ENCODE data around the gene ZDHHC12.

DNA sequence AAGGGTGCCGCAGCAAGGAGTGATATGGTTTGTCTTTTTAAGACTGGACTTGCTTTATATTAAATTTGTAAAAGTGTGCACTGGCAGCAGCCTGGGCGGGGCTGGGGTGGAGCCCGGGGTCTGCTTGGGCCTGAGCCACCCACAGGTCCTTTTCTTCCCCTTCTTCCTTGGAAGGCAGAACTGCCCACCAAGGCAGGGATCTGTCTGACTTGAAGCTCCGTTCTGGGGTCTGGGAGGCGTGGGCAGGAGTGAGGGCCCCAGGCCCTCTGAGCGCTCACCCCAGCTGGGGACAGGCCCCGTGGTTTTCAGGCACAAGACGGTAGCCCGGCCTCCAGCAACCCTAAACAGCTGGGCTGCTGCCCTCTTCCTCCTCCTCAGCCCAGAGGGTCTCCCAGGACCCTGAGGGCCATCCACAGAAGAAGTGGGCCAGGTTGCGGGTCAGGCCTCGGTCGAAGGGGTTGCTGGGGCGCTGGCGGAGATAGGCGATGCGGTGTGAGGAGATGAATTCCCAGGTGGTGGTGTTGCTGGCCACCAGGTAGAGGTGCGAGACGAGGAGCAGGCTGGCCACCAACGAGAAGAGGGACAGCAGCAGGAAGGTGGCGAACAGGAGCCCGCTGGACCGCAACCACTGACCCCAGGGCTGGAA is 3.0 kb downstream of the ZDHHC12 start:
- TF ChIP-seq, protein P1, sequence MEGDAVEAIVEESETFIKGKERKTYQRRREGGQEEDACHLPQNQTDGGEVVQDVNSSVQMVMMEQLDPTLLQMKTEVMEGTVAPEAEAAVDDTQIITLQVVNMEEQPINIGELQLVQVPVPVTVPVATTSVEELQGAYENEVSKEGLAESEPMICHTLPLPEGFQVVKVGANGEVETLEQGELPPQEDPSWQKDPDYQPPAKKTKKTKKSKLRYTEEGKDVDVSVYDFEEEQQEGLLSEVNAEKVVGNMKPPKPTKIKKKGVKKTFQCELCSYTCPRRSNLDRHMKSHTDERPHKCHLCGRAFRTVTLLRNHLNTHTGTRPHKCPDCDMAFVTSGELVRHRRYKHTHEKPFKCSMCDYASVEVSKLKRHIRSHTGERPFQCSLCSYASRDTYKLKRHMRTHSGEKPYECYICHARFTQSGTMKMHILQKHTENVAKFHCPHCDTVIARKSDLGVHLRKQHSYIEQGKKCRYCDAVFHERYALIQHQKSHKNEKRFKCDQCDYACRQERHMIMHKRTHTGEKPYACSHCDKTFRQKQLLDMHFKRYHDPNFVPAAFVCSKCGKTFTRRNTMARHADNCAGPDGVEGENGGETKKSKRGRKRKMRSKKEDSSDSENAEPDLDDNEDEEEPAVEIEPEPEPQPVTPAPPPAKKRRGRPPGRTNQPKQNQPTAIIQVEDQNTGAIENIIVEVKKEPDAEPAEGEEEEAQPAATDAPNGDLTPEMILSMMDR (IDR thresholded peaks at IDR 0.05) = no peak
- no peak for TF ChIP-seq POLR2A (IDR thresholded peaks at IDR 0.05)

All from esophagus squamous epithelium (tissue), 4 donors.